MM.1S (cell line): ENCODE data around the gene TMEM35A.

Source experiments
- DNase-seq: peaks from one replicate; pipeline ENCODE4 v3.0.0-alpha.2; 2015
- H2AFZ ChIP-seq: fragments of 300-600 bp; sonication (generic); 2 replicates; pipeline ENCODE4 v1.6.0; 2016; ENCODE audit warnings: antibody characterized with exemption, low read length
- H3F3A ChIP-seq: fragments of 300-600 bp; sonication (generic); 2 replicates; pipeline ENCODE4 v1.6.1; 2016; ENCODE audit warnings: mild to moderate bottlenecking, antibody characterized with exemption, low read length, moderate library complexity, mixed read lengths; ENCODE audit not compliant: insufficient read depth
- H3K27ac ChIP-seq: fragments of 300-600 bp; sonication (generic); 2 replicates; pipeline ENCODE4 v1.5.1; 2016; ENCODE audit warnings: mild to moderate bottlenecking, low read length
- H3K27me3 ChIP-seq: fragments of 300-600 bp; sonication (generic); replicated peaks from 2 replicates; pipeline ENCODE4 v1.6.0; 2016; ENCODE audit warnings: low read length; ENCODE audit not compliant: insufficient read depth
- H3K36me3 ChIP-seq: fragments of 300-600 bp; sonication (generic); replicated peaks from 2 replicates; pipeline ENCODE4 v1.6.1; 2016; ENCODE audit warnings: mild to moderate bottlenecking, low read length, mixed read lengths; ENCODE audit not compliant: insufficient read depth
- H3K4me1 ChIP-seq: fragments of 300-600 bp; sonication (generic); 2 replicates; pipeline ENCODE4 v1.6.1; 2016; ENCODE audit warnings: low read length, mixed read lengths
- H3K4me2 ChIP-seq: fragments of 300-600 bp; sonication (generic); 2 replicates; pipeline ENCODE4 v1.6.0; 2016; ENCODE audit warnings: low read depth, low read length
- H3K4me3 ChIP-seq: fragments of 300-600 bp; sonication (generic); 2 replicates; pipeline ENCODE4 v1.5.1; 2016; ENCODE audit warnings: low read length, mixed read lengths
- H3K79me2 ChIP-seq: fragments of 300-600 bp; sonication (generic); 2 replicates; pipeline ENCODE4 v1.6.1; 2016; ENCODE audit warnings: mixed run types, low read length, mixed read lengths
- H3K9ac ChIP-seq: fragments of 300-600 bp; sonication (generic); 2 replicates; pipeline ENCODE4 v1.6.1; 2016; ENCODE audit warnings: low read length, mixed read lengths
- H3K9me2 ChIP-seq: fragments of 300-600 bp; sonication (generic); replicated peaks from 2 replicates; pipeline ENCODE4 v1.6.1; 2016; ENCODE audit warnings: mild to moderate bottlenecking, low read length, mixed read lengths; ENCODE audit not compliant: insufficient read depth
- H3K9me3 ChIP-seq: fragments of 300-600 bp; sonication (generic); replicated peaks from 2 replicates; pipeline ENCODE4 v1.6.1; 2016; ENCODE audit warnings: mild to moderate bottlenecking, low read length, mixed read lengths; ENCODE audit not compliant: insufficient read depth
- H4K20me1 ChIP-seq: fragments of 300-600 bp; sonication (generic); 2 replicates; pipeline ENCODE4 v1.6.1; 2016; ENCODE audit warnings: mild to moderate bottlenecking, low read length, moderate library complexity, mixed read lengths; ENCODE audit not compliant: insufficient read depth
- CTCF ChIP-seq: fragments of 300-600 bp; sonication (generic); IDR thresholded peaks from 2 replicates; pipeline ENCODE4 v1.5.1; 2016; ENCODE audit warnings: antibody characterized with exemption, low read length, mixed read lengths
- EZH2 ChIP-seq: fragments of 300-600 bp; sonication (generic); optimal IDR thresholded peaks from 2 replicates; pipeline ENCODE3; 2017; ENCODE audit warnings: low read depth, mild to moderate bottlenecking, antibody characterized with exemption, low read length, mixed read lengths
- EZH2phosphoT487 ChIP-seq: fragments of 300-600 bp; sonication (generic); IDR thresholded peaks from 2 replicates; pipeline ENCODE4 v1.6.1; 2018; ENCODE audit warnings: antibody characterized with exemption, low read length

The TMEM35A gene

GRCh38 chrX:101079736-101080270 lies 1.1 kb downstream of the TMEM35A start:
- DNase-seq, result no peak
- Histone ChIP-seq H3K9ac (no peak overlapping the region), H3K4me2 (no peak overlapping the region), H3F3A (no peaks in the 10 kb centered on the region), H3K27ac (no peak overlapping the region), H3K36me3 (no peaks in the 10 kb centered on the region), H3K79me2 (no peaks in the 10 kb centered on the region), H4K20me1 (no peaks in the 10 kb centered on the region), H3K9me2 (no peaks in the 10 kb centered on the region), H3K4me1 (no peaks in the 10 kb centered on the region), H3K27me3 (no peaks in the 10 kb centered on the region), H2AFZ (no peak overlapping the region), H3K4me3 (no peak overlapping the region), H3K9me3 (no peaks in the 10 kb centered on the region)
- TF ChIP-seq EZH2, result no peak
- no peak for TF ChIP-seq EZH2phosphoT487
- no peak for TF ChIP-seq CTCF

- no peaks in the 10 kb centered on the region for H3K9me2 ChIP-seq
- no peak for DNase-seq
- H3K9ac ChIP-seq, result no peak overlapping the region
- TF ChIP-seq EZH2 (no peak), CTCF (no peak), EZH2phosphoT487 (no peak)
- no peaks in the 10 kb centered on the region for H3K79me2 ChIP-seq
- H3K4me1 ChIP-seq, result no peaks in the 10 kb centered on the region
- H3K27me3 ChIP-seq, result no peaks in the 10 kb centered on the region
- no peaks in the 10 kb centered on the region for H3K9me3 ChIP-seq
- no peaks in the 10 kb centered on the region for H3K36me3 ChIP-seq
- H4K20me1 ChIP-seq, result no peaks in the 10 kb centered on the region
- H3K4me2 ChIP-seq, result no peak overlapping the region
- H2AFZ ChIP-seq, result no peak overlapping the region
- H3K4me3 ChIP-seq, result no peak overlapping the region
- no peak overlapping the region for H3K27ac ChIP-seq
- no peaks in the 10 kb centered on the region for H3F3A ChIP-seq
Measured at GRCh38 chrX:101080326-101081124, 1.8 kb downstream of the TMEM35A start.

GRCh38 chrX:101081231-101081630 lies 2.6 kb downstream of the TMEM35A start:
- H3K9me2 ChIP-seq, result no peaks in the 10 kb centered on the region
- DNase-seq, result no peak
- no peak overlapping the region for H3K27ac ChIP-seq
- no peaks in the 10 kb centered on the region for H3K27me3 ChIP-seq
- H3F3A ChIP-seq, result no peaks in the 10 kb centered on the region
- H3K79me2 ChIP-seq, result no peaks in the 10 kb centered on the region
- no peak for TF ChIP-seq EZH2phosphoT487
- no peak for TF ChIP-seq CTCF
- no peak for TF ChIP-seq EZH2
- no peaks in the 10 kb centered on the region for H3K4me1 ChIP-seq
- no peak overlapping the region for H3K4me3 ChIP-seq
- H2AFZ ChIP-seq, result no peak overlapping the region
- H3K9ac ChIP-seq, result no peak overlapping the region
- no peak overlapping the region for H3K4me2 ChIP-seq
- H3K36me3 ChIP-seq, result no peaks in the 10 kb centered on the region
- H4K20me1 ChIP-seq, result no peaks in the 10 kb centered on the region
- no peaks in the 10 kb centered on the region for H3K9me3 ChIP-seq
